Hematopoietic multipotent progenitor cell treated with erythropoietin and hydrocortisone succinate and interleukin-3 and kit ligand, for 15 days (in vitro differentiated cells): ENCODE measurements around the gene BCL2L13.
"Not testable (repeated sequence)": the region's sequence is repeated elsewhere in the genome, so short reads cannot be mapped to it uniquely, and the experiment has no call there.

Experiments
- DNase-seq: peaks from one replicate; pipeline ENCODE4 v3.0.0-alpha.2; 2015; ENCODE audit warnings: low spot score

Gene BCL2L13

DNA sequence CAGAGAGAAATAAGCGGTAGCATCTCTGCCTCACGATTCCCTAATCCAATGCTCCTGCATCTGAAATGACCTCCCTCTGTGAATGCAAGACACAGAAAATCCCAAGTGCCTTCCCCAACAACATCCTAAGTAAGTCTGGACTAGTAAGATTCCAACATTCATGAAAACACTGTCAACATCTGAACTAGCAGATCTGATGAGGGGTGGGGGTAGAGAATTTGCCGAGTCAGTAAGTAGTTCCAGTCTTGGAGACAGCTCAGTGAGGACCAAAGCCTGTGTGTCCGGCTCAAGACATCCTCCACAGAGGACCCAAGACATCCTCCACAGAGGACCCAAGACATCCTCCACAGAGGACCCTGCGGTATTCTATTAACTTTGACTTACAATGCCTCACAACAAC lies 126.3 kb downstream of the BCL2L13 start:
- DNase-seq, result not testable (repeated sequence)

DNA sequence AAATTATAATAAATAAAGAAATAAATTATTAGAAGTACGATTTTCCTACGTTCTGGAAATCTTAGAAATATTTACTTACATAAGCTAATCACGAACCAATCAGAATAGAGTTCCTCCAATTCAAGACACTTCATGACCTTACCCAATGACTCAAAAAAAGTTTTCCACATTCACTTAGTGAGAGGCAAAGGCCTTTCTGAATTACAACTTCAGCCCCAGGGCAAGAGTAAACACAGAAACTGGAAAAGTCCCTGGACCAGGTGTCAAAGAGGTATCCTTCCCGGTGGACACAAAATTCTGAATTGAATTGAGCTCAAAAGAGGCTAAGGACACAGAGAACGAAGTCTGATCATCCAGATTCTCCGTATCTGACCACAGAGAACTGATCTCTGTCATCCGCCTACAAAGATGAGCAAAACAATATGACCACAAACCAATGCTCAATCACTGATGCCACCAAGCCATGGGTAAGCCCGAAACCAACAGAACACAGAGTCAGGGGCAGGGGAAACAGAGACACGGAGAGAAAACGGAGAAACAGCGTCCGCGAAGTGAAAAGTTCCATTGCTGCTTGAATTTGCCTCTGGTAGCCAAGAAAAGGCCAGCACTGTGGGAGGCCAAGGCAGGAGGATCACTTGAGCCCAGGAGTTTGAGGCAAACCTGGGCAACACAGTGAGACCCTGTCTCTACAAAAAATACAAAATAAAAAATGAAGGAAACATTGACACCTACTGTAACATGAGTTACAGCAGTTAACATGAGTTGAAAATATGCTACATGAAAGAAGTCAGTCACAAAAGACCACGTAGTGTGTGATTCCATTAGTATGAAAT lies 128.9 kb downstream of the BCL2L13 start:
- DNase-seq, result no peak

DNA sequence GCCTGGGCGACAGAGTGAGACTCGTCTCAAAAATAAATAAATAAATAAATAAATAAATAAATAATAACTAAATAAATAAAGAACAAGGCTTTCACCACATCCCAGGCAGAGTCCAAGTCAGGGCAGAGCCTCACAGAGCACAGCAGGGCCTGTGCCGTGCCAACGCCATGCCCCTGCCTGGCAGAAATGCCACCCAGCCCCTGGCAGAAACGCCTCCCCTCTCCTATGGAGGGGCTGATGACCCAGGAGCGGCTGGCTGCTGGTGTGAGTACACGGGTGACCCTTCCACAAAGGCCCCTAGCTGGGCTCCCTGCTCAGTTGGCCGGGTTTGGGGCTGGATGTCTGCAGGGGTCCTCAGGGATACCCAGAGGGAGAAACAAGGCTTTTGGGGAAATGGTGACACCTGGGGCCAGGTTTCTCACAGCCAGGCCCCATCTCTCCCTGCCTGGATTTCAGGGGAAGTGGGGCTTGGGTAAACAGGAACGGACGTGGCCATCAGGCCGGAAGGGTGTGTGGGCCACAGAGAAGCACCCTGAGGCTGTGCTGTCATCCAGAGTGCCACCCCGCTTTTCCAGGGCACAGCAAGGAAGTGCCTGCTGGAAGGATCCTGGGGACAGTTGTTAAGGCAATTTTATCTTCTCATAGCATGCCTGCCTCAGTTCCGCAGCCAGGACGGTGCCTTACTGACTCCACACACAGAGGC lies 130.6 kb downstream of the BCL2L13 start:
- no peak for DNase-seq

- no peak for DNase-seq
Measured at GRCh38 chr22:17769716-17770082, 131.1 kb downstream of the BCL2L13 start.

DNA sequence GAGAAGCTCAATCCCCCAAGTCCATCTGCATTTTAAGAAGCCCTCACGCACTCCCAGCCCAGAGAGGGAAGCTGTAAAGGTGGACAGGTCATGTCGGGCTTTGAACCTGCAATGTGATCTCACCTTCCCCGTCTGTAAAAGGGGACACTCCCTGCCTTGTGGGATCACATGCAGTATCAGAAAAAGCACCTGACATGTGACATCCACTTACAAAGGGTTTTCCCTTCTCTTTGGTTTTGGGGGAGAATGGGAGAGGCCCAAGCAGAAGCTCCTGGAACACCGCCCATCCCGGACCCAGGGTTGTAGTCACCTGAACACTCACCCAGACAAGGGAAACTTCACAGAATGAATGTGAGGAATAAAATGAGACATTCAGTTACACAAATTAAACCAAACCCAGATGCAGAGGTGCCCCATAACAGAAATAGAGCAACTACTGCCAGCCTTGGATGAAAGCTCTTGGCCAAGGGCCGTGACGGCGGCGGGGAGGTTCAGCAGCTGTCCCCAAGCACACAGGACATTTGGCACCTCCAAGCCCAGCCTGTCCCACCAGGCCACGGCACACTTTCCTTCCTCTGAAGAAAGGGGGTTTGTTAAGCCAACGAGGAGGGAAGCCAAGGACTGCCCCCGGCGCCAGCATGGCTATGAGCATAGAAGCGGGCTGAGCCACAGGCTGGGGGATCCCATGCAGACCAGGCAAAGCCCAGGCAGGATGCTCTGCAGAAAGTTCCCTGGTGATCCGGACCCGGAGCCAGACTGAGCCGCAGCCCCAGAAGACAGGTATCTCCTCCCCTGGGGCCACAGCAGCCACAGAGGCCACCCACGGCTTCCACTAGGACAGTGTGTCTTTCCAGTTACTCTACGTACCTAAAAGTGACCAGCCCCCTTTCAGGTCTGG lies 131.9 kb downstream of the BCL2L13 start:
- no peak for DNase-seq

- DNase-seq, result no peak
Measured at GRCh38 chr22:17772249-17772957, 133.8 kb downstream of the BCL2L13 start.

- DNase-seq, result no peak
Measured at GRCh38 chr22:17772958-17773605, 134.5 kb downstream of the BCL2L13 start.

- DNase-seq, result no peak
Measured at GRCh38 chr22:17773606-17774205, 135.1 kb downstream of the BCL2L13 start.

DNA sequence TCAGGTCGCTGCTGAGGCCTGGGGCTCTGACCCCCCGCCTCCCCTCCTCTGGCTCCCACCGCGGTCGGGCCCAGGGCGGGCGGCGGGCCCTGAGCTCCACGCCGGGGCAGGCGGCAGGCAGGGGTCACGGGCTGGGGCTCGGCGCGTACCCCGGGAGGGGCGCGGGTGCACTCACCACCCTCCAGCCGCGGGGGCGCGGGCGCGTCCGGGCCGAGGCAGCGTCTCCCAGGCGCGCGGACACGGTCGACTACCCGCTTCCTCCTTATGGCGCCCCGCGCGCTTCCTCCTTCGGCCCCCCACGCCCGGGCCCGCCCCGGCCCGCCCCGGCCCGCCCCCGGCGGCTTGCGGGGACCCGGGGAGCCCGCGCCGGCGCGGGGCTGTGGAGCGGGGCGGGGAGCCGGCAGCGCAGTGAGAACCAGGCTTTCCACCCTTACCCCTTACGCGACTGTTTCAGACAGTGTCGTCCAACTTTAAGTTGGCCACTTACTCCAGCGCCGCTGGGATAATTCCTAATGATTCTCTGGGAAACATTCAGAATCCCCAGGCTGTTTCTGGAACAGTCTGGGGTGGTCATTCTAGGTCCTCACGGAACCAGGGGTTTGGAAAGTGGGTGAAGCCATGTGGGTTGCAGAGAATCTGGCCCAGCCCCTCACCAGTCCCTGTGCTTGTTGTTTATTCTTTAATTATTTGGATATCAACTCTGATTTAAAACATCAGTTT lies 135.8 kb downstream of the BCL2L13 start, which contains the start of gene BID:
BID (minus strand) TSS at position 264 of the 720 bp plus-strand sequence. CDS start 24,353 bp downstream, outside the sequence.
- DNase-seq, result no peak

GRCh38 chr22:17774926-17775685 lies 136.5 kb downstream of the BCL2L13 start:
- DNase-seq, result no peak

GRCh38 chr22:17775781-17776465 lies 137.4 kb downstream of the BCL2L13 start:
- DNase-seq, result no peak

DNA sequence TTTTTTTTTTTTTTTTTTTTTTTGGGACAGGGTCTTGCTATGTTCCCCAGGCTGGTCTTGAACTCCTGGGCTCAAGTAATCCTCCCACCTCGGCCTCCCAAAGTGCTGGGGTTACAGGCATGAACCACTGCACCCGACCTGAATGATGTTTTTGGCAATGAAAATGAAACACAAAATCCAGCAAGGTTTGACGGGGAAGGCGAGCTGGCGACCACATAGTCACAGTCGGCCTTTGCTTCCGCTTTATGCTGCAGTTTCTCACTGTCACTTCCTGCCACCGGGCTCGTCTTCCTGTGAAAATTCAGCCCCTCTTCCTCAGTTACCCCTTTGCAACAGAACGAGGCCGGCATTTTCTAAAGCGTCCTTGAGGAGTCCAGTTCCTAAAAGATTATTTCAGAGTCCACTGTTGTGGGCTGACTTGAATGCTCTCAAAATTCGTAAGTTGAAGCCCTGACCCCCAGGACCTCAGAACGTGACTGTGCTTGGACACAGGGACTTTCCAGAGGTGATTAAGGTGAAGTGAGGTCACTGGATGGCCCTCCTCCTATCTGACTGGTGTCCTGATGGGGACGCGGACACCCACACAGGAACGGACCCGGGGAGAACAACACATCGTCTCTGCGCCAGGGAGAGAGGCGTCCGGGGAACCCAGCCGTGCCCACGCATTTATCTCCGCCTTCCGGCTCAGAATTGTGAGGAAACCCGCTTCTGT lies 138.6 kb downstream of the BCL2L13 start:
- peak; percentile 43 for DNase-seq

GRCh38 chr22:17777717-17778044 lies 139.1 kb downstream of the BCL2L13 start:
- no peak for DNase-seq

GRCh38 chr22:17778412-17778976 lies 139.9 kb downstream of the BCL2L13 start:
- DNase-seq, result no peak

- DNase-seq, result no peak
Measured at GRCh38 chr22:17779286-17780115, 140.9 kb downstream of the BCL2L13 start.

DNA sequence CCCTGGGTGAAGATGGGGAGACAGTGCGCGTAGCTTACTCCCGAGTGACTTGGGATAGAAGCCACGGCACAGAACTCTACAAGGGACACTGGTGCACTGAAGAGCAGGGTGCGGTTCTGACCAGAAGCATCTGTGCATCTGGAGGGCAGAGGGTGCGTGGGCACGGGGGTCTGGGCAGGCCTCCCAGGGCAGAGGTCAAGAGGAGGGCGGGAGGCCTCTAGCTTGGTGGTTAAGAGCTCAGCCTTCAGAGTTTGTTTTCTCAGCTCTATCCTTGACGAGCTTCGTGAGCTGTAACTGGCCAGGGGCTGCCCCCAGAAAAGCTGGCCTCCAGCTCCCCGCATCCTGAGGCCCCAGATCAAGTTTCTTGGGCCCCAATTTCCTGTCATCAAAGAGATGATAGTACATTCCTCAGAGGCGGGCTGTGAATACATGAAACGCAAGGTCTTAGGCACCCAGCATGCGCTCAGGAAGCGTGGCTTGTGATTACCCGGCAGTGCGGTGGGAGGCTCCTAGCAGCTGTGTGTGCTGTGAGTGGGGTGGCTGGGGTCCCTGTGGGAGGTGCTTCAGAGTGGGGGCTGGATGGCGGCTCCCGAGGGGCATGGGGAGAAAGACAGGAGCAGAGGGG lies 141.7 kb downstream of the BCL2L13 start:
- DNase-seq, result no peak
